Measurements from ENCODE around the gene ZBTB17. TPM values are rescaled to one million over a fixed set of nuclear protein-coding genes. Genes with fewer than 3 reads are reported as not detected.
A peak's percentile ranks its signal among the peaks of the same experiment; 100 is the strongest.

Gene ZBTB17
- total and polyA plus RNA-seq, 2 experiments from 2014 or later: 21.9 to 26.6 TPM

- H3K36me3 Mint-ChIP-seq (ENCODE audit: low read depth): peaks cover 11% of the 10 kb centered on the region
Observed at GRCh38 chr1:15948091-15948591, 27.8 kb downstream of the ZBTB17 start.

More at GRCh38 chr1:15948091-15948591, 27.8 kb downstream of the ZBTB17 start:
- ATAC-seq (peak; percentile 29), DNase-seq (ENCODE audit: low spot score) (peak; percentile 49)
- peaks cover 52% of the 10 kb centered on the region for H3K4me1 Mint-ChIP-seq
- no peak overlapping the region; the same call in 1 of the 2 replicates for H3K4me2 ChIP-seq
- H3K79me2 ChIP-seq (replicated peaks; ENCODE audit: insufficient read depth): peaks cover 8% of the 10 kb centered on the region; the same call in 1 of the 2 replicates
- no peak overlapping the region for H2AFZ ChIP-seq
- H4K20me1 ChIP-seq (replicated peaks; ENCODE audit: insufficient read depth): no peaks in the 10 kb centered on the region
- no peaks in the 10 kb centered on the region for H3K27me3 ChIP-seq (ENCODE audit: insufficient read depth)
- no peak for TF ChIP-seq EZH2phosphoT487 (IDR thresholded peaks at IDR 0.05; ENCODE audit: unreplicated experiment)
- TF ChIP-seq EZH2 (IDR thresholded peaks at IDR 0.05; ENCODE audit: low read depth, unreplicated experiment): no peak
- no peak for TF ChIP-seq POLR2AphosphoS5 (IDR thresholded peaks at IDR 0.05; ENCODE audit: low read depth)
- no peak for TF ChIP-seq JUNB (IDR thresholded peaks at IDR 0.05; ENCODE audit: unreplicated experiment)
- TF ChIP-seq NANOG (IDR thresholded peaks at IDR 0.05; ENCODE audit: borderline replicate concordance): no peak
- no peak for TF ChIP-seq STAT1 (IDR thresholded peaks at IDR 0.05; ENCODE audit: unreplicated experiment)
- TF ChIP-seq, protein P1, sequence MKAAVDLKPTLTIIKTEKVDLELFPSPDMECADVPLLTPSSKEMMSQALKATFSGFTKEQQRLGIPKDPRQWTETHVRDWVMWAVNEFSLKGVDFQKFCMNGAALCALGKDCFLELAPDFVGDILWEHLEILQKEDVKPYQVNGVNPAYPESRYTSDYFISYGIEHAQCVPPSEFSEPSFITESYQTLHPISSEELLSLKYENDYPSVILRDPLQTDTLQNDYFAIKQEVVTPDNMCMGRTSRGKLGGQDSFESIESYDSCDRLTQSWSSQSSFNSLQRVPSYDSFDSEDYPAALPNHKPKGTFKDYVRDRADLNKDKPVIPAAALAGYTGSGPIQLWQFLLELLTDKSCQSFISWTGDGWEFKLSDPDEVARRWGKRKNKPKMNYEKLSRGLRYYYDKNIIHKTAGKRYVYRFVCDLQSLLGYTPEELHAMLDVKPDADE (IDR thresholded peaks at IDR 0.05): no peak
- no peak for TF ChIP-seq ZNF114 (CRISPR knock-in tag; IDR thresholded peaks at IDR 0.05)
- TF ChIP-seq, protein P2, sequence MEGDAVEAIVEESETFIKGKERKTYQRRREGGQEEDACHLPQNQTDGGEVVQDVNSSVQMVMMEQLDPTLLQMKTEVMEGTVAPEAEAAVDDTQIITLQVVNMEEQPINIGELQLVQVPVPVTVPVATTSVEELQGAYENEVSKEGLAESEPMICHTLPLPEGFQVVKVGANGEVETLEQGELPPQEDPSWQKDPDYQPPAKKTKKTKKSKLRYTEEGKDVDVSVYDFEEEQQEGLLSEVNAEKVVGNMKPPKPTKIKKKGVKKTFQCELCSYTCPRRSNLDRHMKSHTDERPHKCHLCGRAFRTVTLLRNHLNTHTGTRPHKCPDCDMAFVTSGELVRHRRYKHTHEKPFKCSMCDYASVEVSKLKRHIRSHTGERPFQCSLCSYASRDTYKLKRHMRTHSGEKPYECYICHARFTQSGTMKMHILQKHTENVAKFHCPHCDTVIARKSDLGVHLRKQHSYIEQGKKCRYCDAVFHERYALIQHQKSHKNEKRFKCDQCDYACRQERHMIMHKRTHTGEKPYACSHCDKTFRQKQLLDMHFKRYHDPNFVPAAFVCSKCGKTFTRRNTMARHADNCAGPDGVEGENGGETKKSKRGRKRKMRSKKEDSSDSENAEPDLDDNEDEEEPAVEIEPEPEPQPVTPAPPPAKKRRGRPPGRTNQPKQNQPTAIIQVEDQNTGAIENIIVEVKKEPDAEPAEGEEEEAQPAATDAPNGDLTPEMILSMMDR (conservative IDR thresholded peaks at IDR 0.05; ENCODE audit: low read depth in 2 of 2): no peak
- TF ChIP-seq, protein P3, sequence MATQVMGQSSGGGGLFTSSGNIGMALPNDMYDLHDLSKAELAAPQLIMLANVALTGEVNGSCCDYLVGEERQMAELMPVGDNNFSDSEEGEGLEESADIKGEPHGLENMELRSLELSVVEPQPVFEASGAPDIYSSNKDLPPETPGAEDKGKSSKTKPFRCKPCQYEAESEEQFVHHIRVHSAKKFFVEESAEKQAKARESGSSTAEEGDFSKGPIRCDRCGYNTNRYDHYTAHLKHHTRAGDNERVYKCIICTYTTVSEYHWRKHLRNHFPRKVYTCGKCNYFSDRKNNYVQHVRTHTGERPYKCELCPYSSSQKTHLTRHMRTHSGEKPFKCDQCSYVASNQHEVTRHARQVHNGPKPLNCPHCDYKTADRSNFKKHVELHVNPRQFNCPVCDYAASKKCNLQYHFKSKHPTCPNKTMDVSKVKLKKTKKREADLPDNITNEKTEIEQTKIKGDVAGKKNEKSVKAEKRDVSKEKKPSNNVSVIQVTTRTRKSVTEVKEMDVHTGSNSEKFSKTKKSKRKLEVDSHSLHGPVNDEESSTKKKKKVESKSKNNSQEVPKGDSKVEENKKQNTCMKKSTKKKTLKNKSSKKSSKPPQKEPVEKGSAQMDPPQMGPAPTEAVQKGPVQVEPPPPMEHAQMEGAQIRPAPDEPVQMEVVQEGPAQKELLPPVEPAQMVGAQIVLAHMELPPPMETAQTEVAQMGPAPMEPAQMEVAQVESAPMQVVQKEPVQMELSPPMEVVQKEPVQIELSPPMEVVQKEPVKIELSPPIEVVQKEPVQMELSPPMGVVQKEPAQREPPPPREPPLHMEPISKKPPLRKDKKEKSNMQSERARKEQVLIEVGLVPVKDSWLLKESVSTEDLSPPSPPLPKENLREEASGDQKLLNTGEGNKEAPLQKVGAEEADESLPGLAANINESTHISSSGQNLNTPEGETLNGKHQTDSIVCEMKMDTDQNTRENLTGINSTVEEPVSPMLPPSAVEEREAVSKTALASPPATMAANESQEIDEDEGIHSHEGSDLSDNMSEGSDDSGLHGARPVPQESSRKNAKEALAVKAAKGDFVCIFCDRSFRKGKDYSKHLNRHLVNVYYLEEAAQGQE (IDR thresholded peaks at IDR 0.05; ENCODE audit: unreplicated experiment): no peak
- no peak for TF ChIP-seq CREB1 (CRISPR knock-in tag; IDR thresholded peaks at IDR 0.05; ENCODE audit: low read depth)
- TF ChIP-seq ZNF331 (CRISPR knock-in tag; IDR thresholded peaks at IDR 0.05; ENCODE audit: low read depth): no peak
- TF ChIP-seq ZNF462 (CRISPR knock-in tag; IDR thresholded peaks at IDR 0.05): no peak
- H3K9me3 Mint-ChIP-seq: no peaks in the 10 kb centered on the region
- H3K27me3 Mint-ChIP-seq (ENCODE audit: insufficient read depth, low read depth, poor library complexity): peaks cover 15% of the 10 kb centered on the region
- no peak overlapping the region for H3K4me3 Mint-ChIP-seq
- peaks cover 27% of the 10 kb centered on the region for H3K4me1 ChIP-seq (ENCODE audit: insufficient read depth)
- H3F3A ChIP-seq (replicated peaks; ENCODE audit: low read depth): no peaks in the 10 kb centered on the region
- H3K4me3 ChIP-seq: no peak overlapping the region
- H3K27ac Mint-ChIP-seq: peak overlapping the region; percentile 96
- H3K27ac ChIP-seq (ENCODE audit: low read depth): no peak overlapping the region
- H3K36me3 ChIP-seq (ENCODE audit: insufficient read depth): no peaks in the 10 kb centered on the region; the same call in 1 of the 2 replicates
- no peaks in the 10 kb centered on the region for H3K9me2 ChIP-seq (ENCODE audit: insufficient read depth)

All from GM23338 (cell line).